GM21737 (cell line): ENCODE results near the gene UGT2B17.
A peak's percentile ranks its signal among the peaks of the same experiment; 100 is the strongest.
"Not testable (repeated sequence)": the region's sequence is repeated elsewhere in the genome, so short reads cannot be mapped to it uniquely, and the experiment has no call there.

Experiments used
- ATAC-seq: cut with Tn5 transposase; IDR thresholded peaks from one replicate; pipeline ENCODE4 v1.9.1; 2021; ENCODE audit warnings: mild to moderate bottlenecking, moderate library complexity; ENCODE audit not compliant: unreplicated experiment

The UGT2B17 gene

GRCh38 chr4:68569466-68570121 is 6.5 kb downstream of the UGT2B17 start:
- no peak for ATAC-seq

GRCh38 chr4:68569036-68569435 is 7.1 kb downstream of the UGT2B17 start:
- not testable (repeated sequence) for ATAC-seq

- ATAC-seq: not testable (repeated sequence)
Measured at GRCh38 chr4:68568535-68568934, 7.6 kb downstream of the UGT2B17 start.

- ATAC-seq: not testable (repeated sequence)
Measured at GRCh38 chr4:68566364-68566763, 9.8 kb downstream of the UGT2B17 start.

GRCh38 chr4:68565082-68565481 is 11.0 kb downstream of the UGT2B17 start:
- ATAC-seq: not testable (repeated sequence)

- not testable (repeated sequence) for ATAC-seq
Measured at GRCh38 chr4:68560364-68561070, 15.6 kb downstream of the UGT2B17 start.

- not testable (repeated sequence) for ATAC-seq
Measured at GRCh38 chr4:68553830-68554229, 22.3 kb downstream of the UGT2B17 start.

GRCh38 chr4:68552818-68553811 is 23.0 kb downstream of the UGT2B17 start:
- ATAC-seq: not testable (repeated sequence)

- not testable (repeated sequence) for ATAC-seq
Measured at GRCh38 chr4:68542742-68543141, 33.4 kb downstream of the UGT2B17 start.

- no peak for ATAC-seq
Measured at GRCh38 chr4:68536375-68536774, 39.7 kb downstream of the UGT2B17 start.

- no peak for ATAC-seq
Measured at GRCh38 chr4:68535974-68536373, 40.1 kb downstream of the UGT2B17 start.

- ATAC-seq: not testable (repeated sequence)
Measured at GRCh38 chr4:68522232-68522631, 53.9 kb downstream of the UGT2B17 start.

- ATAC-seq: no peak
Measured at GRCh38 chr4:68520985-68521384, 55.1 kb downstream of the UGT2B17 start.

- no peak for ATAC-seq
Measured at GRCh38 chr4:68518889-68519288, 57.2 kb downstream of the UGT2B17 start.

- not testable (repeated sequence) for ATAC-seq
Measured at GRCh38 chr4:68505452-68505851, 70.7 kb downstream of the UGT2B17 start.

- not testable (repeated sequence) for ATAC-seq
Measured at GRCh38 chr4:68504836-68505235, 71.3 kb downstream of the UGT2B17 start.

- not testable (repeated sequence) for ATAC-seq
Measured at GRCh38 chr4:68503462-68503861, 72.7 kb downstream of the UGT2B17 start.

- ATAC-seq: no peak
Measured at GRCh38 chr4:68499021-68499420, 77.1 kb downstream of the UGT2B17 start.

- ATAC-seq: peak; percentile 92
Measured at GRCh38 chr4:68498413-68499007, 77.6 kb downstream of the UGT2B17 start.

- ATAC-seq: no peak
Measured at GRCh38 chr4:68494688-68495087, 81.4 kb downstream of the UGT2B17 start.
